K562 (cell line): ENCODE data around the gene SUPT3H. TPM values are rescaled to one million over a fixed set of nuclear protein-coding genes. Genes with fewer than 3 reads are reported as not detected.

Experiments used
- ATAC-seq: fragments of 200-7000 bp; cut with Tn5 transposase; 3 replicates; pipeline ENCODE4 v1.9.1; 2020; ENCODE audit warnings: moderate library complexity
- BruUV-seq: library from RNA; stranded (reverse); fragments of 400-500 nt; replicated peaks from 2 replicates; lab custom pipeline; 2021; lab: Mats Ljungman, UMichigan
- CTCF ChIA-PET: fragments of 300-600 bp; formaldehyde crosslinking; extraction: SDS; loops from one replicate; lab custom pipeline; 2021; ENCODE audit warnings: low intra/inter-chr PET ratio; lab: Yijun Ruan, JAX
- POLR2A ChIA-PET: fragments of 300-600, 350-650 bp; sonication (Branson Sonifier 250); formaldehyde crosslinking; extraction: SDS; loops from one replicate; lab custom pipeline; 2021; ENCODE audit warnings: antibody characterized with exemption, inconsistent platforms; lab: Yijun Ruan, JAX
- DNase-seq, 4 experiments: peaks; one replicate each; pipeline versions ENCODE4 v3.0.0 to v3.0.0-alpha.2; 2011 to 2018; ENCODE audit warnings: low spot score in 3 of 4, mixed read lengths in 3 of 4; ENCODE audit errors: extremely low read depth in 1 of 4
- FAIRE-seq: peaks from 2 replicates; lab custom pipeline; 2011; peaks lifted over from hg19 to GRCh38; lab: Jason Lieb, UNC
- H2AFZ ChIP-seq: 2 replicates; pipeline ENCODE4 v1.6.0; 2011; ENCODE audit warnings: low read depth, low read length, control low read depth, inconsistent platforms
- H3K27ac ChIP-seq: fragments of 200-600 bp; 3 replicates; pipeline ENCODE4 v1.8.0; 2011; ENCODE audit warnings: low read depth, mild to moderate bottlenecking, control low read depth, inconsistent platforms, low read length, moderate library complexity, mixed read lengths; ENCODE audit errors: extremely low read depth
- H3K27me3 ChIP-seq, 2 experiments: fragments of 300-600 bp in 1 of 2; 2 replicates in 1 of 2; 3 replicates in 1 of 2; pipeline versions ENCODE4 v1.6.0 to v1.8.0; 2011; ENCODE audit warnings: inconsistent platforms in 2 of 2, low read length in 2 of 2, mild to moderate bottlenecking in 1 of 2, mixed read lengths in 1 of 2, moderate library complexity in 1 of 2; ENCODE audit not compliant: control insufficient read depth in 2 of 2, insufficient read depth in 2 of 2
- H3K36me3 ChIP-seq: fragments of 300-600 bp; 3 replicates; pipeline ENCODE4 v1.8.0; 2011; ENCODE audit warnings: mild to moderate bottlenecking, low read length, inconsistent platforms; ENCODE audit not compliant: control insufficient read depth, insufficient read depth
- H3K4me1 ChIP-seq, 2 experiments: fragments of 200-600 bp in 1 of 2; replicated peaks in 1 of 2; 2 replicates in 1 of 2; 3 replicates in 1 of 2; pipeline versions ENCODE4 v1.5.1 to v1.8.0; 2011; ENCODE audit warnings: inconsistent platforms in 2 of 2, low read length in 2 of 2, mild to moderate bottlenecking in 1 of 2, mixed read lengths in 1 of 2, moderate library complexity in 1 of 2; ENCODE audit not compliant: control insufficient read depth in 2 of 2, insufficient read depth in 2 of 2
- H3K4me2 ChIP-seq: 2 replicates; pipeline ENCODE4 v1.6.1; 2011; ENCODE audit warnings: low read length, control low read depth, inconsistent platforms, mixed read lengths; ENCODE audit not compliant: insufficient read depth
- H3K4me3 ChIP-seq: fragments of 200-600 bp; sonication (generic), shearing (Covaris generic); 2 replicates; pipeline ENCODE4 v1.5.1; 2016; ENCODE audit warnings: control low read depth, inconsistent platforms
- H3K79me2 ChIP-seq: fragments of 200-600 bp; 3 replicates; pipeline ENCODE4 v1.8.0; 2011; ENCODE audit warnings: low read length, inconsistent platforms; ENCODE audit not compliant: control insufficient read depth, insufficient read depth
- H3K9ac ChIP-seq, 2 experiments: 2 replicates each; pipeline versions ENCODE4 v1.6.0 to v1.6.1; 2011; ENCODE audit warnings: low read depth in 2 of 2, low read length in 2 of 2, control low read depth in 1 of 2, inconsistent platforms in 1 of 2, mild to moderate bottlenecking in 1 of 2, mixed read lengths in 1 of 2; ENCODE audit not compliant: insufficient read depth in 1 of 2
- H3K9me1 ChIP-seq: one replicate; pipeline ENCODE4 v1.6.0; 2011; ENCODE audit warnings: inconsistent platforms, mild to moderate bottlenecking, low read length, moderate library complexity; ENCODE audit not compliant: control insufficient read depth, insufficient read depth
- H3K9me3 ChIP-seq: replicated peaks from 2 replicates; pipeline ENCODE4 v1.5.1; 2011; ENCODE audit warnings: low read depth, low read length, inconsistent platforms; ENCODE audit not compliant: control insufficient read depth, insufficient read depth
- H4K20me1 ChIP-seq: replicated peaks from 2 replicates; pipeline ENCODE4 v1.6.1; 2011; ENCODE audit warnings: low read length, inconsistent platforms, mixed read lengths; ENCODE audit not compliant: control insufficient read depth, insufficient read depth
- MIER1 ChIP-seq: fragments of 450-650 bp; IDR thresholded peaks from 2 replicates; pipeline ENCODE4 v1.6.1; 2016; ENCODE audit warnings: antibody characterized with exemption, mild to moderate bottlenecking, low read depth
- NR4A1 ChIP-seq, 2 experiments: fragments of 250-450 bp in 1 of 2; fragments of 450-650 bp in 1 of 2; sonication (Bioruptor Pico) in 1 of 2; IDR thresholded peaks; 2 replicates each; pipeline versions ENCODE4 v1.4.0 to v1.6.1; 2016 to 2020; ENCODE audit warnings: mild to moderate bottlenecking in 2 of 2, missing compliant biosample characterization in 1 of 2, missing genetic modification characterization in 1 of 2, moderate library complexity in 1 of 2
- NUFIP1 ChIP-seq: fragments of 450-650 bp; IDR thresholded peaks from 2 replicates; pipeline ENCODE4 v1.6.1; 2018; ENCODE audit not compliant: partially characterized antibody
- PTRF ChIP-seq: fragments of 450-650 bp; IDR thresholded peaks from 2 replicates; pipeline ENCODE4 v1.6.1; 2016; ENCODE audit warnings: mild to moderate bottlenecking, missing genetic modification characterization, missing compliant biosample characterization
- WGBS: fragments of 100-300 bp; shearing (Covaris generic); methylation state at CpG from one replicate; pipeline ENCODE4 v1.1.6; 2016; ENCODE audit warnings: low coverage, mixed read lengths; ENCODE audit not compliant: insufficient coverage; ENCODE audit errors: missing lambda C conversion rate; 5-methylcytosine and 5-hydroxymethylcytosine counted together
- in situ Hi-C: fragments of 300-500 bp; cut with MboI; formaldehyde crosslinking; loops from 4 replicates; pipeline ENCODE4 v1.15.0; 2018; ENCODE audit warnings: inconsistent platforms, mixed read lengths
- intact Hi-C: fragments of 100-400 bp; cut with micrococcal nuclease; formaldehyde crosslinking; loops from 2 replicates; pipeline ENCODE4 v1.14.2; 2022
- polyA plus RNA-seq, 8 experiments: library from polyadenylated mRNA; depleted of rRNA in 4 of 8; stranded (reverse) in 5 of 8; unstranded in 3 of 8; fragments of >200 nt; fragmentation: Nextera tagmentation in 2 of 8; fragmentation: Illumina TruSeq in 1 of 8; extraction: Ambion mirVana in 2 of 8; extraction: Trizol in 1 of 8; gene quantifications; 2 replicates each; pipeline versions ENCODE4 v1.2.1 to v1.2.3, GENCODE V29; 2011 to 2014; ENCODE audit warnings: inconsistent platforms in 1 of 8, missing spikeins in 1 of 8
- total RNA-seq, 7 experiments: library from RNA; depleted of rRNA in 6 of 7; stranded (reverse); fragments of >200 nt in 6 of 7; fragmentation: Illumina TruSeq in 2 of 7; extraction: Trizol in 2 of 7; gene quantifications; 2 replicates each; pipeline versions ENCODE4 v1.2.1 to v1.2.3, GENCODE V29; 2011 to 2021; ENCODE audit warnings: low replicate concordance in 1 of 7
- TF ChIP-seq, protein P1 (sequence below): fragments of 250-450 bp; sonication (Bioruptor Pico); IDR thresholded peaks from 2 replicates; pipeline ENCODE4 v1.8.0; 2022; ENCODE audit warnings: moderate library complexity, mild to moderate bottlenecking, inconsistent platforms
- TF ChIP-seq, protein P2 (sequence below): fragments of 450-650 bp; IDR thresholded peaks from 2 replicates; pipeline ENCODE4 v1.6.1; 2016; ENCODE audit warnings: missing biosample characterization, missing genetic modification characterization
- TF ChIP-seq, protein P3 (sequence below), 2 experiments: fragments of 450-650 bp in 1 of 2; sonication (generic) in 1 of 2; formaldehyde crosslinking; conservative IDR thresholded peaks; 2 replicates each; pipeline versions ENCODE4 v1.4.0 to v1.8.1; 2020 to 2022; ENCODE audit warnings: mild to moderate bottlenecking in 1 of 2, missing genetic modification reagents in 1 of 2
- TF ChIP-seq, protein P4 (sequence below): sonication (generic); formaldehyde crosslinking; IDR thresholded peaks from 2 replicates; pipeline ENCODE4 v1.8.0; 2022; ENCODE audit warnings: mild to moderate bottlenecking, missing genetic modification reagents
- TF ChIP-seq, protein P5 (sequence below): fragments of 250-450 bp; sonication (Bioruptor Pico); IDR thresholded peaks from 2 replicates; pipeline ENCODE4 v1.5.0; 2021; ENCODE audit warnings: mild to moderate bottlenecking, borderline replicate concordance

The SUPT3H gene
- total and polyA plus RNA-seq, 9 of the 15 experiments (the other 6 are each of a cell fraction or from before 2014, with no cell fraction given) = 7.2 to 16.3 (median 11.9) TPM

DNA sequence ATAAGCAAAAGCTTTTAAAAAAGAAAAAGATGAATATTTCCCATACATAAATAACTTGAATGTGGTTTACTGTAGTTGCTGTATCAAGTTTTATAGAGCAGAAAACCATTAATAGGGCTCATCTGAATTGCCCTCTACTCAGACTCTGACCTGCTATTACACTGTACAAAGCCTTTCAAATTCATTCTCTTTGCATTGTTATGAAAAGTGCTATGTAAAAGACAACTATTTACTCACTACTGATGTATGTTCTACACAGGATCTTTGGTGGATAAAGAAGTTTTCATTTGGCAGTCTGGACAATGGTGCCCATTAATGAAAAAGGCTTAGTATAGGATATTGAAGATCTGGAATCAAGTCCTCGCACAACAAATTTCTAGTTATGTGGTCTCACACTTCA, 248.7 kb downstream of the SUPT3H start (continued):
- TF ChIP-seq, protein P1, sequence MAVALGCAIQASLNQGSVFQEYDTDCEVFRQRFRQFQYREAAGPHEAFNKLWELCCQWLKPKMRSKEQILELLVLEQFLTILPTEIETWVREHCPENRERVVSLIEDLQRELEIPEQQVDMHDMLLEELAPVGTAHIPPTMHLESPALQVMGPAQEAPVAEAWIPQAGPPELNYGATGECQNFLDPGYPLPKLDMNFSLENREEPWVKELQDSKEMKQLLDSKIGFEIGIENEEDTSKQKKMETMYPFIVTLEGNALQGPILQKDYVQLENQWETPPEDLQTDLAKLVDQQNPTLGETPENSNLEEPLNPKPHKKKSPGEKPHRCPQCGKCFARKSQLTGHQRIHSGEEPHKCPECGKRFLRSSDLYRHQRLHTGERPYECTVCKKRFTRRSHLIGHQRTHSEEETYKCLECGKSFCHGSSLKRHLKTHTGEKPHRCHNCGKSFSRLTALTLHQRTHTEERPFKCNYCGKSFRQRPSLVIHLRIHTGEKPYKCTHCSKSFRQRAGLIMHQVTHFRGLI (CRISPR knock-in tag) = no peak
- TF ChIP-seq NR4A1 (CRISPR knock-in tag; IDR thresholded peaks at IDR 0.05) = no peak
- TF ChIP-seq NR4A1 (tag; IDR thresholded peaks at IDR 0.05) = no peak
- TF ChIP-seq, protein P2, sequence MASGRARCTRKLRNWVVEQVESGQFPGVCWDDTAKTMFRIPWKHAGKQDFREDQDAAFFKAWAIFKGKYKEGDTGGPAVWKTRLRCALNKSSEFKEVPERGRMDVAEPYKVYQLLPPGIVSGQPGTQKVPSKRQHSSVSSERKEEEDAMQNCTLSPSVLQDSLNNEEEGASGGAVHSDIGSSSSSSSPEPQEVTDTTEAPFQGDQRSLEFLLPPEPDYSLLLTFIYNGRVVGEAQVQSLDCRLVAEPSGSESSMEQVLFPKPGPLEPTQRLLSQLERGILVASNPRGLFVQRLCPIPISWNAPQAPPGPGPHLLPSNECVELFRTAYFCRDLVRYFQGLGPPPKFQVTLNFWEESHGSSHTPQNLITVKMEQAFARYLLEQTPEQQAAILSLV (tag) = no peak
- TF ChIP-seq, protein P3, sequence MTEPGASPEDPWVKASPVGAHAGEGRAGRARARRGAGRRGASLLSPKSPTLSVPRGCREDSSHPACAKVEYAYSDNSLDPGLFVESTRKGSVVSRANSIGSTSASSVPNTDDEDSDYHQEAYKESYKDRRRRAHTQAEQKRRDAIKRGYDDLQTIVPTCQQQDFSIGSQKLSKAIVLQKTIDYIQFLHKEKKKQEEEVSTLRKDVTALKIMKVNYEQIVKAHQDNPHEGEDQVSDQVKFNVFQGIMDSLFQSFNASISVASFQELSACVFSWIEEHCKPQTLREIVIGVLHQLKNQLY (CRISPR knock-in tag; conservative IDR thresholded peaks at IDR 0.05) = no peak
- TF ChIP-seq, all 486 proteins: peak for 0

DNA sequence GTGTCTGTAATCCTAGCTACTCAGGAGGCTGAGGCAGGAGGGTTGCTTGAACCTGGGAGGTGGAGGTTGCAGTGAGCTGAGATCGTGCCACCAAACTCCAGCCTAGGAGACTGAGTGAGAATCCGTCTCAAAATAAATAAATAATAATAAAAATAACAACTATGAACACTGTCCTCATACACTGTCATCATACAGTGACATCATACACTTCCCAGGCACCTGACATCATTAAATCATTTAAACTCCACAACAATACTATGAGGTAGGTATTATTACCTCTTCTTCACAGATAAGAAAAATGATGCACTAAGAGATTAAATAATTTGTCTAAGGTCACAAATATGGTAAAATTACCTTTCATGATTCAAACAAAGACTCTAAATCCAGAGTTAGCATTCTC, 250.5 kb downstream of the SUPT3H start:
- CTCF ChIA-PET = no interaction called here
- in situ Hi-C loops (no loop called here), intact Hi-C loops (no loop called here)
- WGBS = 48% methylated on average over 2 of the region's 2 CpGs
- no peak for ATAC-seq
- DNase-seq = no peak
- POLR2A ChIA-PET = no interaction called here
- no peaks in the 10 kb centered on the region for H3K4me1 ChIP-seq
- H3K9me1 ChIP-seq = no peaks in the 10 kb centered on the region
- H3K9me3 ChIP-seq = no peaks in the 10 kb centered on the region
- H3K9ac ChIP-seq = no peak overlapping the region
- TF ChIP-seq PTRF (no peak), NUFIP1 (no peak), MIER1 (no peak)
- TF ChIP-seq, protein P4, sequence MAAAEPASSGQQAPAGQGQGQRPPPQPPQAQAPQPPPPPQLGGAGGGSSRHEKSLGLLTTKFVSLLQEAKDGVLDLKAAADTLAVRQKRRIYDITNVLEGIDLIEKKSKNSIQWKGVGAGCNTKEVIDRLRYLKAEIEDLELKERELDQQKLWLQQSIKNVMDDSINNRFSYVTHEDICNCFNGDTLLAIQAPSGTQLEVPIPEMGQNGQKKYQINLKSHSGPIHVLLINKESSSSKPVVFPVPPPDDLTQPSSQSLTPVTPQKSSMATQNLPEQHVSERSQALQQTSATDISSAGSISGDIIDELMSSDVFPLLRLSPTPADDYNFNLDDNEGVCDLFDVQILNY (CRISPR knock-in tag) = no peak
- TF ChIP-seq, protein P5, sequence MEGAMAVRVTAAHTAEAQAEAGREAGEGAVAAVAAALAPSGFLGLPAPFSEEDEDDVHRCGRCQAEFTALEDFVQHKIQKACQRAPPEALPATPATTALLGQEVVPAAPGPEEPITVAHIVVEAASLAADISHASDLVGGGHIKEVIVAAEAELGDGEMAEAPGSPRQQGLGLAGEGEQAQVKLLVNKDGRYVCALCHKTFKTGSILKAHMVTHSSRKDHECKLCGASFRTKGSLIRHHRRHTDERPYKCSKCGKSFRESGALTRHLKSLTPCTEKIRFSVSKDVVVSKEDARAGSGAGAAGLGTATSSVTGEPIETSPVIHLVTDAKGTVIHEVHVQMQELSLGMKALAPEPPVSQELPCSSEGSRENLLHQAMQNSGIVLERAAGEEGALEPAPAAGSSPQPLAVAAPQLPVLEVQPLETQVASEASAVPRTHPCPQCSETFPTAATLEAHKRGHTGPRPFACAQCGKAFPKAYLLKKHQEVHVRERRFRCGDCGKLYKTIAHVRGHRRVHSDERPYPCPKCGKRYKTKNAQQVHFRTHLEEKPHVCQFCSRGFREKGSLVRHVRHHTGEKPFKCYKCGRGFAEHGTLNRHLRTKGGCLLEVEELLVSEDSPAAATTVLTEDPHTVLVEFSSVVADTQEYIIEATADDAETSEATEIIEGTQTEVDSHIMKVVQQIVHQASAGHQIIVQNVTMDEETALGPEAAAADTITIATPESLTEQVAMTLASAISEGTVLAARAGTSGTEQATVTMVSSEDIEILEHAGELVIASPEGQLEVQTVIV (CRISPR knock-in tag) = no peak
- H3K36me3 ChIP-seq = no peaks in the 10 kb centered on the region
- H3K4me3 ChIP-seq = no peak overlapping the region
- H2AFZ ChIP-seq = no peak overlapping the region
- H3K79me2 ChIP-seq = no peaks in the 10 kb centered on the region
- no peaks in the 10 kb centered on the region for H3K27me3 ChIP-seq
- no peak for FAIRE-seq
- H3K27ac ChIP-seq = no peak overlapping the region
- no peak overlapping the region for H3K4me2 ChIP-seq
- no peaks in the 10 kb centered on the region for H4K20me1 ChIP-seq
- BruUV-seq = no TSS peak
